HG03103 (cell line): ENCODE results near the gene GOLGA6A.
"Not testable (repeated sequence)": the region's sequence is repeated elsewhere in the genome, so short reads cannot be mapped to it uniquely, and the experiment has no call there.

Experiments used
- ATAC-seq: cut with Tn5 transposase; IDR thresholded peaks from one replicate; pipeline ENCODE4 v1.9.1; 2021; ENCODE audit warnings: low read depth; ENCODE audit not compliant: unreplicated experiment

The GOLGA6A gene, protein sequence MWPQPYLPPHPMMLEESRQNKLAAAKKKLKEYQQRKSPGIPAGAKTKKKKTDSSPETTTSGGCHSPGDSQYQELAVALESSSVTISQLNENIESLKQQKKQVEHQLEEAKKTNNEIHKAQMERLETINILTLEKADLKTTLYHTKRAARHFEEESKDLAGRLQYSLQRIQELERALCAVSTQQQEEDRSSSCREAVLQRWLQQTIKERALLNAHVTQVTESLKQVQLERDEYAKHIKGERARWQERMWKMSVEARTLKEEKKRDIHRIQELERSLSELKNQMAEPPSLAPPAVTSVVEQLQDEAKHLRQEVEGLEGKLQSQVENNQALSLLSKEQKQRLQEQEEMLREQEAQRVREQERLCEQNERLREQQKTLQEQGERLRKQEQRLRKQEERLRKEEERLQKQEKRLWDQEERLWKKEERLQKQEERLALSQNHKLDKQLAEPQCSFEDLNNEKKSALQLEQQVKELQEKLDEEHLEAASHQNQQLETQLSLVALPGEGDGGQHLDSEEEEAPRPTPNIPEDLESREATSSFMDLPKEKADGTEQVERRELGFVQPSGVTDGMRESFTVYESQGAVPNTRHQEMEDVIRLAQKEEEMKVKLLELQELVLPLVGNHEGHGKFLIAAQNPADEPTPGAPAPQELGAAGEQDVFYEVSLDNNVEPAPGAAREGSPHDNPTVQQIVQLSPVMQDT

DNA sequence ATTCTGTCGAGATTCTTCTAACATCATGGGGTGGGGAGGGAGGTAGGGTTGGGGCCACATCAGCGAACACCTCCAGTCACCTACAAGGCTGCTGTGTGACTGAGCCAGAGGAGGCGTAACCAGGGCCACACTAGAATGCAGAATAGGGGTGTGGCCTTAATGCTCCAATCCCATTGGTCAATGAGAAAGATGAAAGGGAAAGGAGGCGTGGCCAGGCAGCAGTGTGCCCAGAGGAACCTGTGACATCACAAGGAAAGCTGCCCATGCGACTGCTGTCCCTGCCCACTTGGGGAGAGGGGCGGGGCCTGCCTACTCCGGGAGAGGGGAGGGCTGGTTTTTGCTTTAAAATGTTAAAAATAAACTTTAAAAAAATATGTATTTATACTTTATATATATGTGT, at the start of gene GOLGA6A:
Gene GOLGA6A (minus strand): TSS at position 101 of the 400 bp plus-strand sequence. CDS start 41 bp downstream, at position 60.
- ATAC-seq: not testable (repeated sequence)

DNA sequence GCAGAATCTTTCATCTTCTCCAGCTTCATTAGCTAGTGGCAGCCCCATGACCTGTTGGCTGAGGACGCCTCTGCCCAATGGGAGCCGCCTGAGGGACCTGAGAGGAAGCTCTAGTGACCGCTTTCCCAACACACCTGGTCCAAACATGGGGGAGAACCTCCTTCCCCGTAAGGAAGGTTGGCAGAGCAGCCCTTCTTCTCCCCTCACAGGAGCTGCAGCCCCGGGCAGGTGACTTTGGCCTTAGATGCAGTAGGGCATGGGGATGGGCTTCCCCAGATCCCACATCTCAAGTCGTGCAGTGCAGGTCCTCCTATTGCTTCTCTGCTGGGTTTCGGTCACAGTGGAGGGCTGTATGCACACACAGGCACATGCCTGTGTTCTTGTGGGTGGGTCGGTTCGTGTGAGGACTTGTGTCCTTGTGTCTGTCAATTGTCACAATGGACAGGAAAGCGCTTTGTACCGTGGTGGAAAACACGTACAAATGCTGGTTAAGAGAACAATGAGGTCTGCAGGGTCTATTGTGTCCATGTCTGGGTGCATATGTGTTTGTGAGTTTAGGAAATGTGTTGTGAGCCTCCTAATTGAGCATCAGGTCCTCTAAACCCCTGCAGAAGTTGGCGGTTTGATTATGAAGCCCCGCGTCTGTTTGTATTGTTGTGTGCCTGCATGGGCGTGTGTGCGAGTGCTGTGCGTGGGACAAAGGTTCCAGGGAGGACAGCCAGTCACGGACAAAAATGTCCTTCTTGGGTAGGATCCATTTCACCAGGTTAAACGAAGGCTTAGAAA, 49.5 kb upstream of the GOLGA6A start:
- ATAC-seq: no peak

DNA sequence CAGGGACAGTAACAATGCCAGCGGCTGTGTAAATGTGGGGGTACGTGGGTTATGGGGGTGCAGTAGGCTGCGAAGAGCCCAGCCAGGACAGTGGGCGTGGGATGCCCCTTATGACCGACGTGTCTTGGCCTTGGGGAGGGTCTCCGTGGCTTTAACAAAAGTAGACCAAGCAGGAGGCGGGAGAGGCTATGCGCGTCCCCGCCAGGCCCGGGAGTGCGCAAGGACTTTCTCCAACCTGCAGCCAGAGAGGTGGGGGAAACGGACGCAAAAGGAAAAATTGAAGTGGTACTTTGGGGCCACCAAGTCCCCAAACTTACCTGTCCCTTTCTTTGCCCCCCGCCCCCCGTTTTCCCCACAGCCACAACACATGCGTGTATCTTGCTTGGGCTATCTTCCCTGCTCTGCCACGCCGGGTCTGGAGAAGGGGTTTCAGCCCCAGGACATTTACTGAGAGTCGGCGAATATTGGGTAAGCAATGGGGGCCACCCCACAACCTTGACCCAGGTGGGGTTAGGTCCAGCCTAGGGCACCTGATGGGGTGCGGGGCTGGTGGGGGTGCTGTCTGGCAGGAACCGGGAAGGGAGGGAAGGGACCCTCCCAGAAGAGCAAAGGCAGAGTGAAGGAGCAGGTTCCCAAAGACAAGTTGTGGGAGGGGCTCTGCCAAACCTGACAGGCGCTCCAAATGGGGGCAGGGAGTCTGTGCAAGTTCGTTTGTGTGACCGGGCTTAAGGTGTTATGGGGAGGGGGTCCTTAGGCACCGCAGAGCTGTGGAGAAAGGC, 48.7 kb upstream of the GOLGA6A start:
- no peak for ATAC-seq

- ATAC-seq: no peak
Measured at GRCh38 chr15:74130155-74130848, 48.0 kb upstream of the GOLGA6A start, which contains the start of gene ISLR2. Gene ISLR2, plus strand, starts transcription at chr15:74130586. Its CDS starts 2,169 bp downstream, at chr15:74132755.

DNA sequence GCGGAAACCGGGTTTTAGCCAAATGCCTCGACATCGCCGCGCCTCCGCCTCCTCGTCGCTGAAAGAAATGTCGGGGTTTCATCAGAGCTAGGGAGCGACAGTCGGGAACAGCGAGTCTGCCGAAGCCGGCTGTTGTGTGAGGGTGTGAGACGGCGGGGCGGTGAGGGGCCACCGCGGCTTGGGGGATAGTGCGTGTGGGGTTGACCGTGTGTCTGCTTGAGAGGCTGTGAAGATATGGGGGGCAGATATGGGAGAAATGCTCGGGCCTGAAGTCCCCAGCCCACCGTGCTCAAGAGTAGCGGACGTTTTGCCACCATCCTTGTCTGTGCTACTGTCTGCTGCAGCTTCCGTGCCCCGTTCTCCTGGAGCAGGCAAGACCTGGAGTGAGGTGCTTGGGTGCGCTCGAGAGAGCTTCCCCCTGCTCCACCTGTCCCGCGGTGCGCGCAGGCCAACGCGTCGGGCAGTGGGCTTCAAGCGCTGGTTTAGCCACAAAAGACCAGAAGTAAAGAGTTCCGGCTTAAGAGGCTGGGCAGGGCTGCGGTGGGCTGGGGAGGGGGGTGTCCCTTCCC, 47.3 kb upstream of the GOLGA6A start:
- no peak for ATAC-seq

- no peak for ATAC-seq
Measured at GRCh38 chr15:74128785-74129585, 46.6 kb upstream of the GOLGA6A start.

- ATAC-seq: no peak
Measured at GRCh38 chr15:74127954-74128784, 45.8 kb upstream of the GOLGA6A start.

GRCh38 chr15:74127255-74127953, 45.1 kb upstream of the GOLGA6A start:
- no peak for ATAC-seq

DNA sequence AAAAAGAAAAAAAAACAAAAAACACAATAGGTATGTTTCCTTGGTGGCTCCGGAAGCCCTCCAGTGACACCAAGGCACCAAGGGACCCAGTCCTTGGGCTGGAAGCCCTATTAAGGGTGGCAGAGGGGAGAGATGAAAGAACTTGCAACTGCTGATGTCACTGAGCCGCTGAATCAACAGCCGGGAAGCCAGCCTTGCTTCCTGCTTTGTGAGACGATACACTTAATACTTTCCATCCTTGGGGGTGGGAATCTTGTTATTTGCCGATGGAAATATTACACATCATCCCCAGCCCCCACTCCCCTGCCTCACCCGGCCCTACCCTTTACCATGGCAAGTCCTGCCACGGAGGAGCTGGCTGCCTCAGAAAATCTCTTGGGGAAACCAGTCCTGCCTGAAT, 42.4 kb upstream of the GOLGA6A start:
- no peak for ATAC-seq

GRCh38 chr15:74124196-74124595, 41.8 kb upstream of the GOLGA6A start:
- ATAC-seq: no peak

DNA sequence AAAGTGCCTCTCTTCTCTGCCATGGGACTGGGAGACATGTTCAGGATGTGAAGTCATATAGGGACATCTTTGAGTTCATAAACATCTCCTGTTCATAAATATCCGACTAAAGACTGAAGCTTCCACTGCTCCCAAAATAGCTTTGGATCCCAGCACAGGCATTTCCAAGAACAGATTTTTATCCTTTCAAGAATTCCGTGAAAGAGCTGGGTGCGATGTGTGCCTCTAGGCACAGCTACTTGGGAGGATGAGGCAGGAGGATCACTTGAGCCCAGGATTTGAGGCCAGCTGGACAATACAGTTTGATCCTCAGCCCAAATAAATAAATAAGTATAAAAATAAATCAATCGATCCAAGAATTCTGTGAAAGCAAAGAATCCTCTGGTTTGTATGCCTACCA, 41.3 kb upstream of the GOLGA6A start:
- ATAC-seq: no peak

DNA sequence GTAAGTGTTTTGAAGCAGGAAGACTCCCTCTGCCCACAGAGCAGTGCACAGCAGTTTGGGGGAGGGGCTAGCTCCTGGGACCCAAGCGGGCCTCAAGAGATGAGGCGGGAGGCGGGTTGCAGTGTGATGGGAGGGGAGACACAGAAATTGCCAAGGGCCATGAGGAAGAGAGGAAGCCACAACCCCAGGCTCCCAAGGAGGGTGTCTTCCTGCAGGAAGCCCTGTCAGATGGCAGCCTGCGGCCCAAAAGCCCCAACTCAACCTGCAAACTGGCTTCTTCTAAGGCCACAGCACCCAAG, 40.7 kb upstream of the GOLGA6A start:
- ATAC-seq: no peak

GRCh38 chr15:74122403-74123130, 40.2 kb upstream of the GOLGA6A start:
- no peak for ATAC-seq

- no peak for ATAC-seq
Measured at GRCh38 chr15:74121858-74122257, 39.5 kb upstream of the GOLGA6A start.

DNA sequence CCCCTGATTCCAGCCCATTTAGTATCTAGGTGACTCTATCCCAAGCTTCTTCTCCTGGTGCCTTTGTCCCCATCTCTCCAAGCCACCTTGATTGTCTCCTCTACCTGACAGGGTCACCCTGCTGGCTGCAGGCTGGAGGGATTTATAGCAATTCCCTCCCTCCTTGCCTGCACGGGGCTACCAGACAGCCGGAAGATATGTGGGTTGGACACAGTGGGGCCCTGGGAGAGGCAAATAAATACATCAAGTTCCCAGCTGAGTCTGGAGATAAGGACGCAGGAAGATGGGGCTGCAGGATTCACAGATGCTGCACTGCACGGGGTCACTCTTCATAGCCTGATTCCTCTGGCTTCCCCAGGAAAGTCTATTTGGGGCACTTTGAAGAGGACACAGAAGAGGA, 38.7 kb upstream of the GOLGA6A start:
- ATAC-seq: no peak

GRCh38 chr15:74120426-74120825, 38.1 kb upstream of the GOLGA6A start:
- no peak for ATAC-seq

DNA sequence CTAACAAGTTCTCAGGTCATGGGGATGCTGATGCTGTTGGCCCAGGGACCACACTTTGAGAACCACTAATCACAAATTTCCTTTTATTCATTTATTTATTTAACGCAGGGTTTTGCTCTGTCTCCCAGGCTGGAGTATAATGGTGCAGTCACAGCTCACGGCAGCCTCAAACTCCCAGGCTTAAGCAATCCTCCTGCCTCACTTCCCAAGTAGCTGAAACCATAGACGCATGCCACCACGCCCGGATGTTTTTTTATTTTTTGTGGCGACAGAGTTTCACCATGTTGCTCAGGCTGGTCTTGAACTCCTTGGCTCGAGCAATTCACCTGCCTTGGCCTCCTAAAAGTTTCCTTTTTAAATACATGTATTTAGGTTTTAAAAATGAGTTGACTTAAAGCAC, 27.4 kb upstream of the GOLGA6A start:
- ATAC-seq: no peak
